ENCODE results near the gene ELK3.

Gene ELK3

GRCh38 chr12:96195845-96196451 is 1.8 kb downstream of the ELK3 start:
- Histone ChIP-seq H3K9me3 (ENCODE audit: severe bottlenecking) (no peaks in the 10 kb centered on the region), H3K4me3 (ENCODE audit: low read depth, low read length) (peak overlapping the region; percentile 73), H3K27me3 (ENCODE audit: insufficient read depth, low read depth, severe bottlenecking) (no peaks in the 10 kb centered on the region), H3K27ac (peak overlapping the region; percentile 58), H3K36me3 (no peaks in the 10 kb centered on the region)
- TF ChIP-seq, protein P1, sequence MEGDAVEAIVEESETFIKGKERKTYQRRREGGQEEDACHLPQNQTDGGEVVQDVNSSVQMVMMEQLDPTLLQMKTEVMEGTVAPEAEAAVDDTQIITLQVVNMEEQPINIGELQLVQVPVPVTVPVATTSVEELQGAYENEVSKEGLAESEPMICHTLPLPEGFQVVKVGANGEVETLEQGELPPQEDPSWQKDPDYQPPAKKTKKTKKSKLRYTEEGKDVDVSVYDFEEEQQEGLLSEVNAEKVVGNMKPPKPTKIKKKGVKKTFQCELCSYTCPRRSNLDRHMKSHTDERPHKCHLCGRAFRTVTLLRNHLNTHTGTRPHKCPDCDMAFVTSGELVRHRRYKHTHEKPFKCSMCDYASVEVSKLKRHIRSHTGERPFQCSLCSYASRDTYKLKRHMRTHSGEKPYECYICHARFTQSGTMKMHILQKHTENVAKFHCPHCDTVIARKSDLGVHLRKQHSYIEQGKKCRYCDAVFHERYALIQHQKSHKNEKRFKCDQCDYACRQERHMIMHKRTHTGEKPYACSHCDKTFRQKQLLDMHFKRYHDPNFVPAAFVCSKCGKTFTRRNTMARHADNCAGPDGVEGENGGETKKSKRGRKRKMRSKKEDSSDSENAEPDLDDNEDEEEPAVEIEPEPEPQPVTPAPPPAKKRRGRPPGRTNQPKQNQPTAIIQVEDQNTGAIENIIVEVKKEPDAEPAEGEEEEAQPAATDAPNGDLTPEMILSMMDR (IDR thresholded peaks at IDR 0.05; ENCODE audit: low read depth, low read length), result no peak
- peak; percentile 71 for DNase-seq

DNA sequence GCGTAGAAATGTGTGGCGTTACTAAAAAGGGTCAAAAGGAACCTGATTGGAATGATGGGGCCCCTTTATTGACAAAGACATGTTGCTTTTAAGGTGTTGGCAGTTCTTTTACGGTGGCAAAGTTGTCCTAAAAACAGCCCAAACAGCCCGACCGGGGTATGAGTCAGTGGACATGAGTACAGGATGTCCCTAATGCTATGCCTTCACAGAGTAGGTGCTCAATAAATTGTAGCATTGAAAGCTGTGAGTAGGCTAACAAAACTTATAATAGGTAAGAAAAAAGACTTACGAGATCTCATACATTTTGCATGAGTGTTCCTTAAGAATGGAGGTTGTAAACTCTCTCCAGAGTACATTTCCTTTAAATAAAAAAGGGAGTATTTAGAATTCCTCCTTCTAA is 2.6 kb downstream of the ELK3 start:
- no peak overlapping the region for H3K27ac ChIP-seq
- no peak for DNase-seq

DNA sequence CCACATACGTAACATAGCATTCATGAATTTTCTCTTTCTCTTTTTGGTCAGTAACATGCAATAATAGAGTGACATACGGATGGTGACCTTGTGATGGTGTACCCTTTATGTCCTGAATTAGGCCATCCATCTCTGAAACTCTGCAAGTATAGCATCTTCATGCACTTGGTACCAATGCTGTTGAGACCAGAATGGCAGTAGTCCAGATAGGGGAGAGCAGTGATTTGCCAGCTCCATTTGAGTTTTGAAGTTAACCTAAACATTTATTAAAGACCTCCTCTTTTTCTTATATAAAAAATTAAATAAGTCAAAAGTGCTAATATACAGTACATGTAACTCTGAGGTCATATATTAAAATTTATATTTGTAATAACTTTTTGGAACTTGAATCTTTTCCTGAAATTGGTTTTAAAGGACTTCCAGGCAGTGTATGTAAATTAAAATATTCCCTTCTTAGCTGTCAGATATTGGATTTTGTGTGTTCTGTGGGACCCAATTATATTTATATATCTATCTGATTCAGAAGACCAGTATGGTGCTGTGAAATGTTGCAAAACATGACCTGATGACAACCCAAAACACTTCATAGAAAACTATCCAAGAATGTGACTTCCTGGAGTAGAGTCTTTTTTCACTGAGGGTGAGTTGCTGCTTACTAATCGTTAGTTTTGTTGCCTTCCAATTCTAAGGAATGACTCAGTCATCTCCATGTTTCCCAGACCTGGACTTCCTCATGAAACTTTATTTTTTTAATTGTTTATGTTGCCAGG is 3.5 kb downstream of the ELK3 start:
- no peak overlapping the region for H3K27ac ChIP-seq
- TF ChIP-seq, protein P1 (IDR thresholded peaks at IDR 0.05; ENCODE audit: low read depth, low read length), result no peak
- no peaks in the 10 kb centered on the region for H3K27me3 ChIP-seq (ENCODE audit: insufficient read depth, low read depth, severe bottlenecking)
- no peak overlapping the region for H3K4me3 ChIP-seq (ENCODE audit: low read depth, low read length)
- no peaks in the 10 kb centered on the region for H3K9me3 ChIP-seq (ENCODE audit: severe bottlenecking)
- H3K36me3 ChIP-seq, result no peaks in the 10 kb centered on the region
- DNase-seq, result no peak

More for the DNA sequence above, 2.6 kb downstream of the ELK3 start:
- Histone ChIP-seq H3K36me3 (no peaks in the 10 kb centered on the region), H3K4me3 (ENCODE audit: low read depth, low read length) (no peak overlapping the region), H3K9me3 (ENCODE audit: severe bottlenecking) (no peaks in the 10 kb centered on the region), H3K27me3 (ENCODE audit: insufficient read depth, low read depth, severe bottlenecking) (no peaks in the 10 kb centered on the region)
- TF ChIP-seq, protein P1 (IDR thresholded peaks at IDR 0.05; ENCODE audit: low read depth, low read length), result no peak

DNA sequence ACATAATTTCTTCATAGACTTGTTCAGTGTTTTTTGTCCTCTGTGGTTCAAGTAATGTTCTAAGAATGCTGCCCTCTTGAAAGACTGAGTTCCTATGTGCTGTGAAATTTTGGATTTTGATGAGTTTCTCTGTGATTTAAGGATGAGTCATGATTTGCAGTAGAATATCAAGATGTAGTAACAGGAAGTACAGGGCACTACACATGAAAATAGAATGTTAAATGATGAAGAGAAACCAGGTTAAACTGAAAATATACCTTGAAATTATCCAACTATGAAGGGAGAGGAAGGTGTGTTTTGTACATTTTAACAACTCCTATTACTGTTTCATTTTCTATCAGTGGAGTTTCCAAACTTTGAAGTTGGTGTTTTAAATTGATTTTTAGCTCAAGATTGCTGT is 4.8 kb downstream of the ELK3 start:
- Histone ChIP-seq H3K36me3 (no peaks in the 10 kb centered on the region), H3K4me3 (ENCODE audit: low read depth, low read length) (no peak overlapping the region), H3K9me3 (ENCODE audit: severe bottlenecking) (no peaks in the 10 kb centered on the region), H3K27me3 (ENCODE audit: insufficient read depth, low read depth, severe bottlenecking) (no peaks in the 10 kb centered on the region), H3K27ac (no peak overlapping the region)
- DNase-seq, result no peak
- TF ChIP-seq, protein P1 (IDR thresholded peaks at IDR 0.05; ENCODE audit: low read depth, low read length), result no peak

GRCh38 chr12:96199464-96199863 is 5.3 kb downstream of the ELK3 start:
- H3K27me3 ChIP-seq (ENCODE audit: insufficient read depth, low read depth, severe bottlenecking), result no peaks in the 10 kb centered on the region
- DNase-seq, result no peak
- H3K27ac ChIP-seq, result no peak overlapping the region
- TF ChIP-seq, protein P1 (IDR thresholded peaks at IDR 0.05; ENCODE audit: low read depth, low read length), result no peak
- H3K4me3 ChIP-seq (ENCODE audit: low read depth, low read length), result no peak overlapping the region
- H3K9me3 ChIP-seq (ENCODE audit: severe bottlenecking), result peaks cover 4% of the 10 kb centered on the region
- H3K36me3 ChIP-seq, result no peaks in the 10 kb centered on the region
